IPS-20b (cell line): ENCODE measurements around the gene HOXD10.

Source experiments
- H3K27ac ChIP-seq: one replicate; pipeline ENCODE4 v1.5.1; 2013; ENCODE audit warnings: low read length
- H3K27me3 ChIP-seq: 2 replicates; pipeline ENCODE4 v1.6.1; 2013; ENCODE audit warnings: mild to moderate bottlenecking, low read length, inconsistent platforms; ENCODE audit not compliant: insufficient read depth
- H3K36me3 ChIP-seq: 2 replicates; pipeline ENCODE4 v1.6.1; 2013; ENCODE audit warnings: low read depth, mild to moderate bottlenecking, inconsistent platforms, low read length, moderate library complexity; ENCODE audit not compliant: insufficient read depth
- H3K4me1 ChIP-seq: 2 replicates; pipeline ENCODE4 v1.6.1; 2013; ENCODE audit warnings: mild to moderate bottlenecking, control low read depth, inconsistent platforms, low read length, moderate library complexity; ENCODE audit not compliant: insufficient read depth
- H3K4me3 ChIP-seq: 2 replicates; pipeline ENCODE4 v1.5.1; 2013; ENCODE audit warnings: mild to moderate bottlenecking, low read length, inconsistent platforms
- H3K9ac ChIP-seq: 2 replicates; pipeline ENCODE4 v1.6.1; 2013; ENCODE audit warnings: low read depth, mild to moderate bottlenecking, inconsistent platforms, low read length, moderate library complexity
- H3K9me3 ChIP-seq: 2 replicates; pipeline ENCODE4 v1.6.1; 2013; ENCODE audit warnings: mild to moderate bottlenecking, low read depth, low read length, inconsistent platforms; ENCODE audit not compliant: insufficient read depth

The HOXD10 gene

DNA sequence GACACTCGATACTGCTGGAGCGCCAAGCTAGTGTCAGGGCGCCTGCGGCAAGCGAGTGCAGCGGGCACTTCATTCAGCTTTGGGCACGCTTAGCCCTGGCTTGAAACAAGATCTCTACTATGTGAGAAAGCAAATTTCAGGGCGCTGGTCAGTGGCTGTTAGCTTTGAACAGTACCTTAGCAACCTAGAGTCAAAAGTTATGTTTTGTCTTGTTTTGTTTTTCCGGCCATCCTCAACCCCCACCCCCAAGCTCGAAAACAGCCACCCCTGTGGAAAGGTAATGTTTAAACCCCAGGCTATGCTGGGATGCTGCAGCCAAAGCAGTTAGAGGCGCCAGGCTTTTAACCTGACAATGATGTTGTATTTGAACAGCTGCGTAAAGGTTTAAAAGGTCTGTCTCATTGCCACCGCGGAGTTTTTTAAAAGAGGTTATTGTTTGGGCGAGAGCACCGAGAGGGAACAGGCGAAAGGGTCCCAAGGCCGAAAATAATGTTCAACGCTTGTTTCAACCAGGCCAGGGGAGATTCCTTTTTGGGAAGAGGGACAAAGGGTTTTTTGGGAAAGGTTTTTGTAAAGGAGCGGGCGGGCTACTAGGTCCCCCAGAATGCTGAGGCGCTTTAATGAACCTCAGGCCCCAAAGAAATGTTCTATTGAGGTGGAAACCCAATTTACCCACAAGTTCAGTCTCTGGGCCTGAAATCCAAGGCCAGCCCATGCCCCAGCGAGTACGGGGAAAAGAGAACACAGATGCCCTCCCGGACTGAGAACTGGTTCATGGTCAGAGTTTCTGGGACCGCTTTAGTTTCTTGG is 2.3 kb upstream of the HOXD10 start:
- H3K4me3 ChIP-seq, result no peak overlapping the region
- no peak overlapping the region for H3K27ac ChIP-seq
- H3K9me3 ChIP-seq, result peaks cover 6% of the 10 kb centered on the region
- peaks cover 100% of the 10 kb centered on the region for H3K27me3 ChIP-seq
- no peaks in the 10 kb centered on the region for H3K4me1 ChIP-seq
- H3K9ac ChIP-seq, result no peak overlapping the region
- H3K36me3 ChIP-seq, result no peaks in the 10 kb centered on the region

DNA sequence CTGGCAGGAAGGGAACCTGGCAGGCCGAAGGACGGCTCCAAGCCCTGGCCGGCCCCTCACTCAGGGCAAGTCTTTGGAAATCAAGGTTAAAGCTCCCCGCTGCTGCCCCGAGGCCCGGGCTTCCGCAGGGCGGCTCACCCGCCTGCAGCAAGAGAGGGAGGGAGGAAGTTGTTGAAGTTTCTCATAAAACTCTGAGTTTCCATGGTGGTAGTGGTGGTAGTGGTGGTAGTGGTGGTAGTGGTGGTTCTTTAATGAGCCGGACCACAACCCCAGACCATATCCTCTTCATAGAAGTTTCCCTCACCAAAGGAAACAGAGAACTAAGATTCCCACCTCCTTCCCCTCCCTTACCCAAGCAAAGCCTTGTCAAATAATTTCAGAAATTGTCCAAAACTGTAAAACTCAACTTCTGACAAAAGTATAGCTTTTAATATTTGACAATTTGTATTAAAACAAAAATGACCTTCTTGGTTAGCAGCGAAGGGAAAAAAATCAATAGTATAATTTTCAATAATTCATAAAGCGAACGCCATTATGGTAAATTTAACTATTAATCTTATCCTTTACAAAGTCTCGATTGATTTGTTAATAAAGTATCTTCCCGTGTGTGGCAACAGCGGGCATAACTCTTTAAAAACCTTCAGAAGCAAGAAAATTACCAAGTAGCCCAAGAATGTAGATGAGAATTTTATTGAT is 1.5 kb upstream of the HOXD10 start:
- Histone ChIP-seq H3K9ac (no peak overlapping the region), H3K9me3 (peaks cover 6% of the 10 kb centered on the region), H3K27ac (no peak overlapping the region), H3K36me3 (no peaks in the 10 kb centered on the region), H3K27me3 (peaks cover 100% of the 10 kb centered on the region), H3K4me3 (no peak overlapping the region), H3K4me1 (no peaks in the 10 kb centered on the region)

DNA sequence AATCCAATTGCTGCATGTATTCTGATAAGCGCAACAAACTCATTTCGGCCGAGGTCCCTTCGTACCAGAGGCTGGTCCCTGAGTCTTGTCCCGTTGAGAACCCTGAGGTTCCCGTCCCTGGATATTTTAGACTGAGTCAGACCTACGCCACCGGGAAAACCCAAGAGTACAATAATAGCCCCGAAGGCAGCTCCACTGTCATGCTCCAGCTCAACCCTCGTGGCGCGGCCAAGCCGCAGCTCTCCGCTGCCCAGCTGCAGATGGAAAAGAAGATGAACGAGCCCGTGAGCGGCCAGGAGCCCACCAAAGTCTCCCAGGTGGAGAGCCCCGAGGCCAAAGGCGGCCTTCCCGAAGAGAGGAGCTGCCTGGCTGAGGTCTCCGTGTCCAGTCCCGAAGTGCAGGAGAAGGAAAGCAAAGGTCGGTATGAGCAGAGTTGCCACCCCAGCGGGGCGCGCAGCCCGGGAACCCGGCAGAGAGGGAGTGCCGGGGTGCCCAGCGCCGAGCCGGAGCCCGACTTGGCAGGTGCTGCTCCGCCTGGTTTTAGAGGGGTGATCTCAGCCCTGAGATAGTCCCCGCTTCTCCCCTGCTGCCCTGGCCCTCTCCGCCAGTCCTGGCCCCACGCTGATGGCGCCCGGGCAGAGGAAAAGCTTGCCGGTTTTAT is 714 bp downstream of the HOXD10 start:
- H3K4me3 ChIP-seq, result no peak overlapping the region
- no peak overlapping the region for H3K9ac ChIP-seq
- no peaks in the 10 kb centered on the region for H3K4me1 ChIP-seq
- peaks cover 100% of the 10 kb centered on the region for H3K27me3 ChIP-seq
- H3K36me3 ChIP-seq, result no peaks in the 10 kb centered on the region
- H3K27ac ChIP-seq, result no peak overlapping the region
- peaks cover 6% of the 10 kb centered on the region for H3K9me3 ChIP-seq

DNA sequence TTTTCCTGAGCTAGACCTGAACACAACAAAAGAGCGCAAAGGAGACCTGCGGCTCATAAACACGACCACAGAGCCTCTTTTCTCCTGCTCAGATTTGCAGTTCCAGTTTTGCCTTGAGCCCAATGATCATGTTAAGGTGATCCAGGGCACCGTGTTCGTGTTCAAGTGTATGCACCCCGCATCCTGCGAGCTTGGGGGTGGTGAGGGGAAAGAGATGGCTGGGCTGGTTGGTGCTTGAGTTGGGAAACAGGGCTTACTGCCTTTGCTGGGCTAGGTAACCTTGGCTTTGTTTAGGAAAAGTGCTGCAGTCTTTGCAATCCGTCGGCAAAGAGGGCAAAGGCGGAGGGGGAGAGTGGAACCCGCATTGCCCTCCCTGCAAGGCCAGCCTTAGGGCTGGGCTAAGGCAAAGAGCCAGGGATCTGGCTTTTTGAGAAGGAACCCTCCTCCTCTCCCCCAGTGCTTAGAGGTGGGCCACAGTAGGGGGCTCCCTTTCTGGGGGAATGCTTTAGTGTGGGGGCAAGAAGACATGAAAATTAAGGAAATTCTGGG is 1.3 kb downstream of the HOXD10 start:
- no peak overlapping the region for H3K4me3 ChIP-seq
- no peaks in the 10 kb centered on the region for H3K36me3 ChIP-seq
- H3K27ac ChIP-seq, result no peak overlapping the region
- H3K4me1 ChIP-seq, result no peaks in the 10 kb centered on the region
- H3K9me3 ChIP-seq, result peaks cover 6% of the 10 kb centered on the region
- H3K9ac ChIP-seq, result no peak overlapping the region
- peaks cover 100% of the 10 kb centered on the region for H3K27me3 ChIP-seq

DNA sequence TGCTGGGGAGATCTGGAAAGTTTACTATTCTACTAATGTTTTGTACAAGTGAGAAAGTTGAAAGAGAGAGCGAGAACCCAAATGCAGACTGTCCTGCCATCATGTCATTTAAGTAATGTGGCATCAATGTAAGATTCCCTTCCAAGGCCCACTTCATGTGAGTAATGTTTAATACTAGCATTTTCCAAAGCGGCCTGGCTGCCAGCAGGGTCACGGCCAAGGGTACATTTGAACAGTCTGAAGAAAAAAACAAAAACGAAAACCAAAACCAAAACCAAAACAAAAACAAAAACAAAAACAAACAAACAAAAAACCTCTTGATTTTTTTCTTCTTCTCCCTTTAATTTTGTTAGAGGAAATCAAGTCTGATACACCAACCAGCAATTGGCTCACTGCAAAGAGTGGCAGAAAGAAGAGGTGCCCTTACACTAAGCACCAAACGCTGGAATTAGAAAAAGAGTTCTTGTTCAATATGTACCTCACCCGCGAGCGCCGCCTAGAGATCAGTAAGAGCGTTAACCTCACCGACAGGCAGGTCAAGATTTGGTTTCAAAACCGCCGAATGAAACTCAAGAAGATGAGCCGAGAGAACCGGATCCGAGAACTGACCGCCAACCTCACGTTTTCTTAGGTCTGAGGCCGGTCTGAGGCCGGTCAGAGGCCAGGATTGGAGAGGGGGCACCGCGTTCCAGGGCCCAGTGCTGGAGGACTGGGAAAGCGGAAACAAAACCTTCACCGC is 2.2 kb downstream of the HOXD10 start:
- Histone ChIP-seq H3K36me3 (no peaks in the 10 kb centered on the region), H3K4me3 (no peak overlapping the region), H3K27ac (no peak overlapping the region), H3K4me1 (no peaks in the 10 kb centered on the region), H3K27me3 (peaks cover 100% of the 10 kb centered on the region), H3K9ac (no peak overlapping the region), H3K9me3 (peaks cover 12% of the 10 kb centered on the region)

DNA sequence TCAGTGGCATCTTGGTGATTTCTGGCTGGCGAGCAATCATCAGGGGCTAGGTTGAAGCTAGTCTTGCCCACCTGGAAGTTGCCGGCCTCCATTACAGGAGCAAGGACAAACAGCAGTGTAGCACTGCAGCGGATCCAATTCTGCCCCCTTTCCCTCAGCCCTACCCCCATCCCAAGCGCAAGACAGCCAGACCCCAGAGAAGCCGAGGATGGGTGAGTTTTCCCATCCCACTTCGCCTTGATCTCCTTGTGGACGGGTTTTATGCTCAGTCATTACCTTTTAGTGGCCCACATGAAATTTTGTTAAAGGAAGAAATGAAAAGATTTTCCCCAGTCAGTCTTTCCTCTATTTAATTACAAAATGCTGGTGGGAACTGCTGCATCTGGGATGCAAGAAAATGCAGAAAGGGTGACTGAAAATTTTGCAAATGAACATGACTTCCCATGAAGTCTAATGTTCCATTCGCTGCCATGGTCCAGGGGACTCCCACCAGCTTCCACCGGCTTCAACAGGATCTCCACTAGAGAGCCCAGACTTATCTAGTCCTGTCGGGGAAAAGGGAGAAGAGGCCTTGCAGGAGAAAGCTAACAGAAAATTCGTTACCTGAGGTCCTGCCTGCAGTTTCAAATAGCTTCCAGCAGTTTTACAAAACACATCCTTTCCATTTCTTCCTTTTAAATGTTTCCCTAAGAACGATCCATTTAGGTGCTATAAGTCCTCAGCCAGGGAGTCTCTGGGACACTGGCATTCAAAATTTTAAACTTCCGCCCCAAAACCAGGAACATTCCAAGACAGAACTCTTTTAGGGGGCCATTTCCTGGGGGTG is 4.0 kb downstream of the HOXD10 start:
- Histone ChIP-seq H3K9ac (no peak overlapping the region), H3K9me3 (peaks cover 13% of the 10 kb centered on the region), H3K4me1 (no peaks in the 10 kb centered on the region), H3K27ac (no peak overlapping the region), H3K27me3 (peaks cover 100% of the 10 kb centered on the region), H3K36me3 (no peaks in the 10 kb centered on the region), H3K4me3 (no peak overlapping the region)

DNA sequence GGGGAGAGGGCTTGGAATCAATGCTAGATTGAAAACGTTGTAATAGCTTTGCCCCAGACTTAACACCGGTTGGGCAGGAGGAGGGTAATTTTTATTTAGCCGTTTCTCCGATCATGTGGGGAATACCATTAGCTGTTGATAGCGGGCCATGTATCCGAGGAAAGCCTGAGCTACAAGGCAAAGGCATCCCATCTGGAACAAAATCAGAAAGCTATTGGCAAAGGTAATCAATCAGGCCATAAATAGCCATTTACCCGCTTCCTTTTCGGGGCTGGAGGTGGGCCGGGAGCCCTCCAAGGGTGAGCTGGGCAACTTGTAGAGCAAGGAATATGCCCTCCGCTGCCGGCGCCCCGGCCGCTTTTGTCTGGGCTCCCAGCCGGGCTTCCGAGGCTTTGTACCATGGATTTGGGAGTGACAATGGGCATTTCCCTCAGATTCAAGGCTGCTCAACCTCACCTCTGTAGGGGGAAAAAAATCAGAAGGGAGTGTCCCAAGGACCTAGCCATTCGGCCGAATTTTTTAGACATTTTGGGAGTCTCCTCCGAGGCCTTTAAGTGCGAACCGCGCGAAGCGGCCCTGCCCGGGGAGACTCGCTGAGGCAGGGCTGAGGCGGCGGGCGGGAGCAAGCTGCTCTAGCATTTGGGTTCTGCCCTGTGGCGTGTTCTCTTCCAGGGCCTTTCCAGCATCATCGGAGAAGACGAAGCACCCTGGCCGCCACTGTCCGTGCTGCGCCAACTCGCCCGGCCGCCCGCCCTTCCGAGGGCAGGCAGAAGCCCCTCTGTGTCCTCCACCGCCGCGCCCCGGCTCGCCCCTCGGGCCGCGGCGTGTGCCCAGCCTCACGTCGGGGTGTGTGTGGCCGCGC is 4.8 kb downstream of the HOXD10 start:
- no peak overlapping the region for H3K9ac ChIP-seq
- H3K27ac ChIP-seq, result no peak overlapping the region
- H3K27me3 ChIP-seq, result peaks cover 100% of the 10 kb centered on the region

DNA sequence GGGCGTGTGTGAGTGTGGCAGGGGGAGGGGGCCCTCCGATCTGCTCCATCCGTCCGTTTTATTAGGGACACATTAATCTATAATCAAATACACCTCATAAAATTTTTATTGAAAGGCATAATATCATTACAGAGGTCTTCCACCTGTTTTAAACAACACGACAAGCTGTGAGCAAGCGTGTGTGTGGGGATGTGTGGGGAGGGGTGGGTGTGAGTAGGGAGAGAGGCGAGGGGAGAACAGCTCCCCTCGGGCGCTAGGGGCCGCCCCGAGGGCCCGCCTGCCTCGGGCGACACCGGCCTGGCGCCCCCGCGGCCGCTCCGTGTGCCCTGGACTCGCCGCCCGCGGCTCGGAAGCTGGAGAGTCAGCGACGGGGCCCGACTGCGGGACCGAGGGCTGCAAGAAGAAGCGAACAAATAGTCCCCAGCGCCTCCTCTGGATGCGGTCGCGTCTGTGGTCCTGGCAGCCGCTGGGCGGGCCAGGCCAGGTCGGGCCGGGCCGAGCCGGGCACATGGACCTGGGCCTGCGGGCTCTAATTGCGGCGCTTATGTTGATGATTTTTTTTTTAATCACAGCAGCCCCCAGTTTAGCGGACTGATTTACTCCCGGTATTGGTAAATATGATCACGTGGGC is 5.6 kb downstream of the HOXD10 start:
- peak overlapping the region; percentile 31; the same call in 1 of the 2 replicates for H3K4me3 ChIP-seq
- H3K4me1 ChIP-seq, result no peaks in the 10 kb centered on the region
- no peak overlapping the region for H3K9ac ChIP-seq
- H3K9me3 ChIP-seq, result peaks cover 7% of the 10 kb centered on the region; the same call in 1 of the 2 replicates
- H3K36me3 ChIP-seq, result no peaks in the 10 kb centered on the region
- H3K27ac ChIP-seq, result no peak overlapping the region
- peaks cover 100% of the 10 kb centered on the region for H3K27me3 ChIP-seq

More for the DNA sequence above, 4.8 kb downstream of the HOXD10 start:
- Histone ChIP-seq H3K4me3 (no peak overlapping the region), H3K36me3 (no peaks in the 10 kb centered on the region), H3K9me3 (peaks cover 13% of the 10 kb centered on the region), H3K4me1 (no peaks in the 10 kb centered on the region)

DNA sequence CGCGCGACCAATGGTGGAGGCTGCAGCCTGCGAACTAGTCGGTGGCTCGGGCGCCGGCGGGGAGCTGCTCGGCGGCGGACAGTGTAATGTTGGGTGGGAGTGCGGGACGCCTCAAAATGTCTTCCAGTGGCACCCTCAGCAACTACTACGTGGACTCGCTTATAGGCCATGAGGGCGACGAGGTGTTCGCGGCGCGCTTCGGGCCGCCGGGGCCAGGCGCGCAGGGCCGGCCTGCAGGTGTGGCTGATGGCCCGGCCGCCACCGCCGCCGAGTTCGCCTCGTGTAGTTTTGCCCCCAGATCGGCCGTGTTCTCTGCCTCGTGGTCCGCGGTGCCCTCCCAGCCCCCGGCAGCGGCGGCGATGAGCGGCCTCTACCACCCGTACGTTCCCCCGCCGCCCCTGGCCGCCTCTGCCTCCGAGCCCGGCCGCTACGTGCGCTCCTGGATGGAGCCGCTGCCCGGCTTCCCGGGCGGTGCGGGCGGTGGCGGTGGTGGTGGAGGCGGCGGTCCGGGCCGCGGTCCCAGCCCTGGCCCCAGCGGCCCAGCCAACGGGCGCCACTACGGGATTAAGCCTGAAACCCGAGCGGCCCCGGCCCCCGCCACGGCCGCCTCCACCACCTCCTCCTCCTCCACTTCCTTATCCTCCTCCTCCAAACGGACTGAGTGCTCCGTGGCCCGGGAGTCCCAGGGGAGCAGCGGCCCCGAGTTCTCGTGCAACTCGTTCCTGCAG is 6.3 kb downstream of the HOXD10 start, which contains the start of gene HOXD9:
HOXD9 (plus strand) TSS at position 37 of the 728 bp plus-strand sequence; CDS start at position 87, 50 bp downstream.
- H3K4me3 ChIP-seq, result peak within 1 kb of the TSS; percentile 31; the same call in 1 of the 2 replicates

More for the DNA sequence above, 6.3 kb downstream of the HOXD10 start, which contains the start of gene HOXD9:
- H3K9ac ChIP-seq, result no peak within 1 kb of the TSS
- no peaks in the 10 kb centered on the region for H3K36me3 ChIP-seq
- H3K9me3 ChIP-seq, result peaks cover 7% of the 10 kb centered on the region; the same call in 1 of the 2 replicates
- H3K27ac ChIP-seq, result no peak within 1 kb of the TSS
- H3K27me3 ChIP-seq, result peaks cover 100% of the 10 kb centered on the region
- no peaks in the 10 kb centered on the region for H3K4me1 ChIP-seq
